Measurements from ENCODE around the gene SBNO2.
"Not testable (repeated sequence)": the region's sequence is repeated elsewhere in the genome, so short reads cannot be mapped to it uniquely, and the experiment has no call there.

SBNO2 gene

GRCh38 chr19:1133471-1133929, 40.6 kb downstream of the SBNO2 start:
- no peak for DNase-seq

- no peak for DNase-seq
Measured at GRCh38 chr19:1132552-1133383, 41.3 kb downstream of the SBNO2 start.

GRCh38 chr19:1131718-1132551, 42.1 kb downstream of the SBNO2 start:
- DNase-seq, result no peak

DNA sequence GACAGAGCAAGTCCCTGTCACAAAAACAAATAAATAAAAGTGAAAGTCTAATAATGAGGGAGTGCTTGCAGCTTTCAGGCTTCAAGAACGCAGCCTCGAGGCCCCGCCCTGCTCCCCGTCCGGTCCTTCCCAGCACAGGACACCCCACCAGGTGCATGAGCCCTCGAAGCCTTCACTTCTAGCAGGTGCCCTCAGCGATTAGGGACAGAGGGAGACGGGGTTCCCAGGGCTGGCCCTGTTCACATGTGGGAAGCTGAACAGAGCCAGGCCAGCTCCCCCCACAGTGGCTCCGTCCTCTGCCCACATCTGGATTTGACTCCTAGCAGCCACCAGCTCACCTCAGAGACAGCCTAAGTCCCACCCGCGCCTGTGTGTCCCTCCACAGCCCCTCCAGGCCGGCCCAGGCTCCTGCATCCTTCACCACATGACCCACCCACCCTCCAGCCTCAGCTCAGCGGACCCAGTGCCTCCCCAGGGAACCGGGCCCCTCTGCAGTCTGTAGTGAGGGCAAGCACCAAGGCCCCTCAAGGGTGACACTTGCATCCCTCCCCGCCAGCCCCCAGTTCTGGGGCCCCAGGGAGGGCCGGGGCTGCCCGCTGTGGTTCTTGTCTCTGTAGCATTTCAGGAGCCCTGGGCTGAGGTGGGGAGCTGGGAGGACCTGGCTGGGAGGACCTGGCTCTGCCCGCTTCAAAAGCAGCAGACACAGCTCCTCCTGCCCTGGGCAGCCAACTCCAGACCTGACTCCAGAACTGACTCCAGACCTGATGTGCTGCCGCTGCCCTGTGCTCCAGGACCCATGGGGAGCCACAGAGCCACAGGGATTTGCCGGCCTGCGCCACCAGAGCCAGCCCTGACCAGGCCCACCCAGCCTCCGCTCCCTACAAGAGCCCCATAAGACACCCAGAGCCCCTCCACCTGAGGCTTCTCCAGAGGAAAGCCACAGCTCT, 43.0 kb downstream of the SBNO2 start:
- no peak for DNase-seq

DNA sequence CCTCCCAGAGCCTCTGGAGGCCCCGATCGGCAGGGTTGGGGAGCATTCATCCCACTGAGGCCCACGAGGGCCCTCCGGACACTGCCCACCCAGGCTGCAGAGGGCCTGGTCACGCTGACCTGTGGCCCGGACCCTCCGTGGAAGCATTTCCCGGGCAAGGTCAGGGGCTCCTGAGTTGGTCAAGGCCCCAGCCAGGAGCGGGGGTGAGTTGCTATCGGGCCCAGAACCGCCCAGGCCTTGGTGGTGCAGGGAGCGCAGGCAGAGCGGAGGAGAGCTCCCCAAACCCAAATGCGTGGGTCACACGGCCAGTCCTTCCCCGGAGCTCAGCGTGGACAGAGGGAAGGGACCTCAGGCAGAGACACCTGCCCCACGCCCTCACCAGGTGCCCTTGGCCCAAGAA, 44.5 kb downstream of the SBNO2 start:
- DNase-seq, result no peak

DNA sequence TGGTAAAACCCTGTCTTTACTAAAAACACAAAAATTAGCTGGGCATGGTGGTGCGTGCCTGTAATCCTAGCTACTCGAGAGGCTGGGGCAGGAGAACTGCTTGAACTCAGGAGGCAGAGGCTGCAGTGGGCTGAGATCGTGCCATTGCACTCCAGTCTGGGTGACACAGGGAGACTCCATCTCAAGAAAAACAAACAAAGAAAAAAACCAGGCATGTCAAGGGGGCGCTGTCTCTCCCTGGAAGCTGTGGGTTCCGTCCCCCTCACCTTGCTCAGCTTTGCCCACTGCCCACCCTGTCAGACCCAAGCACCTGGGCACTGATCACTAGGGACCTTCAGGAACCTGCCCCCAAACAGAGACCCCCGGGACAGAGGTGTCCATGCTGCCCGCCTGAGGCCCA, 45.0 kb downstream of the SBNO2 start:
- DNase-seq, result not testable (repeated sequence)

DNA sequence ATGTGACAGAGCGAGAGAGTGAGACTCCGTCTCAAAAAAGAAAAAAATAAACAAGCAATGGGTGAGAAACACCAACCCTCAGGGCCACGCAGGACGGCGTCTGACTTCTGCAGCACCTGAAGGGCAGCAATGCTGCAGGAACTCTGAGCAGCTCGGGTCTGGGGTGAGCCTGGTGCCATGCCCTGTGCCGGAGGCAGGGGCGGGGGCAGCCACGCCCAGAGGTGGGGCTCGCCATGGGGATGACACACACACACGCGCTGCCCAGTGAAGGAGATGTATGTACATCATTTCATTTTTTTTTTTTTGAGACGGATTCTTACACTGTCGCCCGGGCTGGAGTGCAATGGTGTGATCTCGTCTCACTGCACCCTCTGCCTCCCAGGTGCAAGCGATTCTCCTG, 46.0 kb downstream of the SBNO2 start:
- no peak for DNase-seq

DNA sequence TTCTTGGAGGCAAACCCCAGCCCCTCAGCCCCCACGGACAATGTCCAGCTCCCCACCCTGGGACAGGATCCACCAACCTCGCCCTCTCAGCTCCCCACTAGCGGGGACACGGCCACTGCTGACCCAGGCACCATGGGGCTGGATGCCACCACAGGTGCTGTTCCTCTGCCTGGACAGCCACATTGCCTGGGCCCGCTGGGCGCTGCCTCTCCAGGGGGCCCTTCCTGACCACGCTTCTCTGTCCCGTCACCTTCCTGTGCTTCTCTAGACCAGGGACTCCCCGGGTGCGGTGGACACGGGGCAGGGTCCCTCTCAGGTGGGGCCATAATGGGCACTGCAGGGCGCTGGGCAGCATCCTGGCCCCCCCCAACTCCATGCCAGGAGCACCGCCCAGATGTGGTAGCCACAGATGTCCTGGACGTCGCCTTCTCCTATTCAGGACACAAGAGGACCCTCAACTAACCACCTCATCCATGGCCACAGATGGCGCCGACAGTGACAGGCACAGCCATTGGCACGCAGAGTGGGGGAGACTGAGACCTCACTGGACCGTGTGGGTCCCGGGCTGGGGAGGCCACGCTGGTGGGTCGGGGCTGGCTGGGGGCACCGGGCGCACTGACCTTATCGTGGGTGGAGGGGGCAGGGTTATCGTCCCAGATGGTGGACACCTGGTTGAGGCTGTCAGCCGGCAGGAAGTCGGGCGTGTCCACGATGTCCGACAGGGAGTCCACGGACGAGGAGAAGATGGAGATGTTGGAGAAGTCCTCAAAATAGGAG, 46.9 kb downstream of the SBNO2 start:
- DNase-seq, result no peak

DNA sequence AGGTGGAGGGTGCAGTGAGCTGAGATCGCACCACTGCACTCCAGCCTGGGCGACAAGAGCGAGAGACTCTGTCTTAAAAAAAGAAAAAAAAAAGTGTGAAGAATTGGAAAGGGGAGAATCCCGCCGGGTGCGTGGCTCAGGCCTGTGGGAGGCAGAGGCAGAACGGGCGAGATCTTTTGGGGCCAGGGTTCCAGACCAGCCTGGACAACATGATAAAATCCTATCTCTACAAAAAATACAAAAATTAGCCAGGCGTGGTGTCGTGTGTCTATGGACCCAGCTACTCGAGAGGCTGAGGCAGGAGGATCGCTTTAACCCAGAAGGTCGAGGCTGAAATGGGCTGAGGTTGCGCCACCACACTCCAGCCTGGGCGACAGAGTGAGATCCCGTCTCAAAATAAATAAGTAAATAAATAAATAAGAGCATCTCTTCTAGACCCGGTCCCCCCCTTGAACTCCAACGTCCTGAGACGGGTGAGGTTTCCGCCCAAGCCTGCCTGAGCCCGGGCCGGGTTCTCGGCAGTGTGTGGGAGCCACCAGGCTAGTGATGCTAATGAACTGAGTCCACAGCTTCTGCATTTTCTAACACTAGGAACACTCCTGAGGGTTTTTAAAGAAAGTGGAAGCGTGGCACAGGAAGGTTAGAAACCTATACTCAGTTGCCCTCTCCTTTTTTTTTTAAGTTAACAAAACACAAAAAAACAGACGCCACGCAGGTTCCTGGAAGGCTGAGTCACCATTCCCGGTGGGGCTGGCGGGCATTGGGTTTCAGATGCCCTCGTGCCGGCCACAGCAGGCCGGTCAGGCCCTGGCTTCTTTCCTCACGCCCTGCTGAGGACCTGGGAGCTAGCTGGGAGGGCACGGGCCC, 48.2 kb downstream of the SBNO2 start:
- DNase-seq, result no peak

GRCh38 chr19:1123885-1124677, 50.0 kb downstream of the SBNO2 start:
- DNase-seq, result no peak

GRCh38 chr19:1123381-1123780, 50.7 kb downstream of the SBNO2 start:
- DNase-seq, result no peak

- DNase-seq, result peak in 2 of 3 experiments; percentile 28 to 35
Measured at GRCh38 chr19:1122972-1123363, 51.1 kb downstream of the SBNO2 start.

GRCh38 chr19:1122021-1122971, 51.8 kb downstream of the SBNO2 start:
- no peak for DNase-seq

DNA sequence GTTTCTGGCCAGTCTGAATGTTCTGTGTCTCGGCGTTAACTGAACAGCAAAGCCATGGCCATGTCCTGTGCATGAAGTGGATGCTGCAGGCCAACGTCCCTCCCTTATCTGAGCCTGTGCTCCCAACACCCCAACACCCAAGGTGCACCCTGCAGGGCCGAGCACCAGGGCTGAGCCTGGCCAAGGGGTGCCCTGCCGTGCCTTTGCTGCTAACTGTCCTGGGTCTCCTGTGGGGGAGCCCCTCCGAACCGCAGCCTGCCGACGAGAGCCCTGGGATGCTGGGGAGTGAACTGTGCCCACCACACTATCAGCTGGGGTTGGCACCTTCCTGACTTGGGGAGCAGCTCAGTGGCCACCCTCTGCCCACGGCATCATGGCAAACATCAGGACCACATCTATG, 52.7 kb downstream of the SBNO2 start:
- DNase-seq, result no peak

DNA sequence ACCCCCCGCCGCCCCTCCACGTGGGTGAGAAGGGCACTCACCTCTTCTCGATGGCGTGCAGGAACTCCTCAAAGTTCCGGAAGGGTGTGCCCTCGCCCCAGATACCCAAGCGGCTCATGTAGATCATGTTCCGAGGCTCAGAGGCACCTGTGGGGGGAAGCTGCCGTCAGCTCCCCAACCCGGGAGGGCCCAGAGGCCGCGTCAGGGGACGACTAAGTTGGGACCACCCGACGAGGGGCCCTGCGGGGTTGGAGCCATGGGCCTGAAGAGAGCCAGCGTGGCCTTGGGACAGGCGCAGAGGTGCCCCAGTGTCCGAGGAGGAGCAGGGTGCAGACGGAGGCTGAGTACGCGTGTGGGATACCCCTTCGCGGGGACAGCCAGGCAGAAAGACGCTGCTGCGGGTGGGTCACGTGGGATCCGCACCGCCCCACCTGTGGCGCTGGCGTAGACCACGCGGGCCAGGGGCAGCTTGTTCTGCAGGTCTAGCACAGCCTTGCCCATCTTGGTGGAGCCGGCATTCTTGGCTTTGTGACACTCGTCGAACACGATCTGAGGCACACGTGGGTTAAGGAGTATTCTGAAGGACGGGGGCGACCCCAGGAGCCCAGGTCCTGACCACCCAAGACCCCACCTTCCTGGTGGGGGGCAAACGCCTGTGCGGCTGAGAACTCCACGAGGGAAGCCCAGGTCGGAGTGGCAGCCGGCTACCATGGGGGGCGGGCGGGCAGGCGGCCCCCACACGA, 54.4 kb downstream of the SBNO2 start:
- DNase-seq, result no peak

DNA sequence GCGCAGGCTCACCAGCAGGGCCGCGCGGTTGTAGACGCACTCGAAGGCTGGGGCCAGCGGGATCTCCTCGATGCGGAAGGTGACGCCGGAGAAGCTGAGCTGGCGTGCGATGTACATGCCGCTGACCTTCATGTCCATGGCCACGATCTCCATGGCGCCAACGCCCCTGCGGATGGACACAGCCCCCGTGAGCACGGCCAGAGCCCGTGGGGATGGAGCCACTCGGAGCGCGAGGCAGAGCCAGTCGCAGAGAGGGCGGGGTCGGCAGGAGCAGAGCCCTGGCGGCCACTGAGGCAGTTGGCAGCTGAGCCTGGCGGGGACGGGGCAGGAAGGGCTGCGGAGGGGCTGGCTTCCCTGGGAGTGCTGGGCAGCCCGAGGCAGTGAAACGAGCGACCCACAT, 55.1 kb downstream of the SBNO2 start:
- no peak for DNase-seq

DNA sequence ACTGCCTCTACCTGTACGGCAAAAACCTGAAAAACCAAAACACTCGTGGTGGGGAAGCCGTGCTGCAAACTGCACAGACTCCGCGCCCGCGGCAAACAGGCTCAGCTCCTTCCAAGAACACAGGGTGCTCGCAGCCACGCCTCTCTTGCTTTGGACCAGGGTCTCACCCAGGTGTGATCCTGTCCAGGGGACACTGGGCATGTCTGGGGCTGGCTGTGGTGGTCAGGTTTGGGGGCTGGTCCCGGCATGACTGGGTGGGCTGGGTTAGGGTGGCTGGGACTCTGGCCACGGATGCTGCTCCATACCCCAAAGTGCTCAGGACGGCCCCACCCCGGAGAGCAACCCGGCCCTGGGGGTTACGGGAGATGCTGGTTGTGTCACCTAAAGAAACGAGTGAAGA, 56.4 kb downstream of the SBNO2 start:
- DNase-seq, result no peak
